PC-3 (cell line): Measurements from ENCODE around the gene ZNF281.

Experiments used
- CTCF ChIP-seq: fragments of 300-600 bp; sonication (generic); conservative IDR thresholded peaks from 2 replicates; pipeline ENCODE4 v1.5.1; 2017; ENCODE audit warnings: antibody characterized with exemption, low read depth, mild to moderate bottlenecking, low read length
- EZH2 ChIP-seq: fragments of 300-600 bp; sonication (generic); IDR thresholded peaks from one replicate; pipeline ENCODE4 v1.6.1; 2017; ENCODE audit warnings: antibody characterized with exemption, mild to moderate bottlenecking, low read length; ENCODE audit not compliant: unreplicated experiment
- EZH2phosphoT487 ChIP-seq: fragments of 300-600 bp; sonication (generic); IDR thresholded peaks from 2 replicates; pipeline ENCODE4 v1.6.1; 2018; ENCODE audit warnings: mild to moderate bottlenecking, antibody characterized with exemption, low read length, borderline replicate concordance

GRCh38 chr1:200392625-200393185 lies 17.1 kb downstream of the ZNF281 start:
- TF ChIP-seq CTCF (no peak), EZH2phosphoT487 (no peak), EZH2 (no peak)
